GM10266 (cell line): Measurements from ENCODE around the gene SRSF2.
A peak's percentile ranks its signal among the peaks of the same experiment; 100 is the strongest.

Experiments
- DNase-seq: peaks from one replicate; pipeline ENCODE4 v3.0.0; 2012; ENCODE audit errors: extremely low spot score
- CTCF ChIP-seq: IDR thresholded peaks from 2 replicates; pipeline ENCODE4 v1.5.1; 2012; ENCODE audit warnings: mild to moderate bottlenecking, low read depth; ENCODE audit not compliant: control insufficient read depth, insufficient read depth; ENCODE audit errors: missing control alignments

Gene SRSF2

GRCh38 chr17:76737082-76737675 is at the start of gene SRSF2:
TSS of gene SRSF2 (minus strand) at chr17:76737331. CDS start at chr17:76737160, 171 bp downstream.
- TF ChIP-seq CTCF = no peak
- peak; percentile 99 for DNase-seq

- no peak for TF ChIP-seq CTCF
Measured at GRCh38 chr17:76784926-76785325, 47.8 kb upstream of the SRSF2 start.

GRCh38 chr17:76783146-76783545 is 46.0 kb upstream of the SRSF2 start:
- TF ChIP-seq CTCF = no peak
- peak; percentile 41 for DNase-seq

More at GRCh38 chr17:76784926-76785325, 47.8 kb upstream of the SRSF2 start:
- no peak for DNase-seq

- no peak for DNase-seq
- TF ChIP-seq CTCF = no peak
Measured at GRCh38 chr17:76781056-76781982, 44.2 kb upstream of the SRSF2 start.

GRCh38 chr17:76775021-76775600 is 38.0 kb upstream of the SRSF2 start:
- no peak for TF ChIP-seq CTCF
- no peak for DNase-seq

- no peak for TF ChIP-seq CTCF
- DNase-seq = no peak
Measured at GRCh38 chr17:76772842-76773525, 35.9 kb upstream of the SRSF2 start.
